C4-2B (cell line): Measurements from ENCODE around the gene LYPD5.
"Not testable (repeated sequence)": the region's sequence is repeated elsewhere in the genome, so short reads cannot be mapped to it uniquely, and the experiment has no call there.

ENCODE experiments used
- H3K27ac ChIP-seq: fragments of 450-650 bp; 2 replicates; pipeline ENCODE4 v1.5.1; 2017
- ZFX ChIP-seq: fragments of 450-650 bp; IDR thresholded peaks from 2 replicates; pipeline ENCODE4 v1.6.1; 2017
- TF ChIP-seq, protein P1 (sequence below): fragments of 450-650 bp; conservative IDR thresholded peaks from 2 replicates; pipeline ENCODE4 v1.5.1; 2017; ENCODE audit warnings: mild to moderate bottlenecking

Gene LYPD5

DNA sequence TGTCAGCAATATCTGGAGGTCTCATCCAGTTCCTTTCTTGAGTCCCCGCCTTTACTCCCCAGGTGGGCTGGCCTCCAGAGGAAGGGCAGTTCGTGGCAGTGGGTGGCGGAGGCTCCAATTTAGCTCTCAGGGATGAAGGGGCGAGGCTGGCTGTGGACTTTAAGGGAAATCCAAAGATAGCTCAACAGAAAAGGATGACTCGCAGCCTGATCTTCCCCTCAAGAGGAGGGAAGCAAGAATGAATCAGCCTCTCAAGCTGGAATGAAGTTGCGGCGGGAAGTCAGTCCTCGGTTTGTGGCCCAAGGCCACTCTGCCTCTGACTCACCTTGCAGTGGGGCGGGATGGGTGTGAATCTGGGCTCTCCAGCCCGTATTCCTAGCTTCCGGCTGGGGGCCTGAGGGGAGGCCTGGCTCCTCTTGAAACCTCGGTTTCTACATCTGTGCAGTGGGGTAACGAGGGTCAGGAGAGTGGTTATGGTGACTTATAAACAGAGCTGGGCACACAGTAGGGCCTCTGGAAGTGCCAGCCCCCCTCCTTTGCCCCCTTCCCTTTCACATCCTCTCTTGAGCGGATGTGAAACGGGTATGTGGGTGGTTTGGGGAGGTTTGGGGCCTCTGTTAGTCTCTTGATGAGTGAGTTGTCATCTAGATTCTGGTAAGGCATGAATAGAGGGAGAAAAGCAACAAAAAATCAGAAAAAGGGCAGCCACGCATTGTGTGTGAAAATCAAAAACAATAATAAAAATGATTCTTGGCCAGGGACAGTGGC is 37.0 kb downstream of the LYPD5 start:
- no peak for TF ChIP-seq ZFX
- TF ChIP-seq, protein P1, sequence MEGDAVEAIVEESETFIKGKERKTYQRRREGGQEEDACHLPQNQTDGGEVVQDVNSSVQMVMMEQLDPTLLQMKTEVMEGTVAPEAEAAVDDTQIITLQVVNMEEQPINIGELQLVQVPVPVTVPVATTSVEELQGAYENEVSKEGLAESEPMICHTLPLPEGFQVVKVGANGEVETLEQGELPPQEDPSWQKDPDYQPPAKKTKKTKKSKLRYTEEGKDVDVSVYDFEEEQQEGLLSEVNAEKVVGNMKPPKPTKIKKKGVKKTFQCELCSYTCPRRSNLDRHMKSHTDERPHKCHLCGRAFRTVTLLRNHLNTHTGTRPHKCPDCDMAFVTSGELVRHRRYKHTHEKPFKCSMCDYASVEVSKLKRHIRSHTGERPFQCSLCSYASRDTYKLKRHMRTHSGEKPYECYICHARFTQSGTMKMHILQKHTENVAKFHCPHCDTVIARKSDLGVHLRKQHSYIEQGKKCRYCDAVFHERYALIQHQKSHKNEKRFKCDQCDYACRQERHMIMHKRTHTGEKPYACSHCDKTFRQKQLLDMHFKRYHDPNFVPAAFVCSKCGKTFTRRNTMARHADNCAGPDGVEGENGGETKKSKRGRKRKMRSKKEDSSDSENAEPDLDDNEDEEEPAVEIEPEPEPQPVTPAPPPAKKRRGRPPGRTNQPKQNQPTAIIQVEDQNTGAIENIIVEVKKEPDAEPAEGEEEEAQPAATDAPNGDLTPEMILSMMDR = no peak
- H3K27ac ChIP-seq = no peak overlapping the region

DNA sequence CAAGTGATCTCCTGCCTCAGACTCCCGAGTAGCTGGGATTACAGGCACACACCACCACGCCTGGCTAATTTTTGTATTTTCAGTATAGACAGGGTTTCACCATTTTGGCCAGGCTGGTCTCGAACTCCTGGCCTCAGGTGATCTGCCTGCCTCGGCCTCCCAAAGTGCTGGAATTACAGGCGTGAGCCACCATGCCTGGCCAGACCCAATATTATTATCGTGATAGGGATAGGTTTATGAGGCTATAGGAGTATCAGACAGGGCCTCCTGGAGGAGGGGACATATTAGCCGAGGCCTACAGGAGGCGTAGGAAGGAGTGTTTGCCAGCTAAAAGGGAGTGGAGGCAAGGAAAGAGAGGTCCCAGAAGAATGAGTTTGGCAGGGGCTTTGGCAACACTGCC is 37.6 kb downstream of the LYPD5 start:
- H3K27ac ChIP-seq = not testable (repeated sequence)

DNA sequence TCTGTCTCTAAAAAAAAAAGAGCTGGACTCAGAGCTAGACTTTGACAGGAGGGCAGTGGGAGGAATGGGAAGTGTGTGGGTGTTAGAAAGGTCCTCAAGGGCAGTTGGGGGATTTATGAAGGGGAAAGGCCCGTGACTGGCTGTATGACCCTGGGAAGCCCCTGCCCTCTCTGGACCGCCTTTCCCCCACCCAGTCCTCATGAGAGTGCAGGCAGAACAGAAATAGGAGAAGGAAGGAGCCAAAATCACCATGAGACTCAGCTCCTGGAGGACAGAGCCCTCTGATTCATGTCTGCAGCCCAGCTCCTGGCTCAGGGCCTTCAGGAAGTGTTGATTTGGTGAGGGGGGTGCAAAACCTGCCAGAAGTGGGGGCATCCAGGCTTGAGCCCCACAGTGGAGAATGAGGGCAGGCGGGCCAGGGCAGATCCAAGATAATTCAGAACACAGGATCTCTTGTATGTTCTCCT is 38.7 kb downstream of the LYPD5 start:
- TF ChIP-seq, protein P1 = no peak
- no peak for TF ChIP-seq ZFX
- no peak overlapping the region for H3K27ac ChIP-seq

- no peak for TF ChIP-seq ZFX
- TF ChIP-seq, protein P1 = no peak
- no peak overlapping the region for H3K27ac ChIP-seq
Measured at GRCh38 chr19:43762814-43763213, 39.4 kb downstream of the LYPD5 start.

- TF ChIP-seq, protein P1 = no peak
- no peak for TF ChIP-seq ZFX
- no peak overlapping the region for H3K27ac ChIP-seq
Measured at GRCh38 chr19:43760941-43761340, 41.3 kb downstream of the LYPD5 start.

GRCh38 chr19:43759515-43759914 is 42.7 kb downstream of the LYPD5 start:
- no peak overlapping the region for H3K27ac ChIP-seq
- no peak for TF ChIP-seq ZFX

DNA sequence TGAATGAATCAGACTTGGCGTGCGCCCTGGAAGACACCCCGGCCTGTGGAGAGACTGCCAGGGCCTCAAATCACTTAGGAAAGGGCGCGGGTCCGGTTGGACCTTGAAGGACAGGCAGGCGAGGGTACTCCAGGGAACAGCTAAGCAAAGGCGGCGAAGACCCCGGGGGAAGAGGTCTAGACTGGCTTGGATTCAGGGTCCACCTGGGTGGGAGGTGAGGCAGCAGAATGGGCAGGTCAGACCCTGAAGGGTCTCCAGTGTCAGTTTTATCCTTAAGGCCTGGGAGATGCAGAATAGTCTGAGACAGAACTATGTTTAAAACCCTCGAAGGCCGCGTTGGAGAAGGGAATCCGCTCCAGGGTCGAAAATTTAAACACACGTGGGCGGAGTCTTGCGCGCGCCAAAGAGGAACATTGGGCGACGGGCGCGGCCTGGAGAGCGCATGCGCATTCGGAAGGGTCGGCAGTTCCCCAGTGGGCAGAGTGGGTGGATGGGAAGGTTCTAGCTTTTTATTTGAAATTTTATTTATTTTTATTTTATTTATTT is 46.9 kb downstream of the LYPD5 start:
- peak overlapping the region; percentile 97 for H3K27ac ChIP-seq
- 0 out of 2 replicates have a peak, but pooled peaks have one; percentile 24 for TF ChIP-seq ZFX
- TF ChIP-seq, protein P1 = no peak

GRCh38 chr19:43754503-43755255 is 47.6 kb downstream of the LYPD5 start, which contains the start of gene SMG9:
Gene SMG9, minus strand, starts transcription at chr19:43754962. Its CDS starts 4,221 bp downstream, at chr19:43750741.
- peak within 1 kb of the TSS; percentile 97 for H3K27ac ChIP-seq
- TF ChIP-seq, protein P1 = no peak
